Body of pancreas (tissue), 4 donors: Measurements from ENCODE around the gene PEF1. TPM values are rescaled to one million over a fixed set of nuclear protein-coding genes. Genes with fewer than 3 reads are reported as not detected.

Experiments used
- ATAC-seq: fragments of 150-250 bp; one replicate; pipeline ENCODE4 v1.9.1; 2016
- DNase-seq, 4 donors: peaks; one replicate each; pipeline ENCODE4 v3.0.0-alpha.2; 2019
- H3K27ac ChIP-seq, 4 donors: fragments of 200-600 bp; sonication (generic); 1 replicate in 3 of 4; 2 replicates in 1 of 4; pipeline versions ENCODE4 v1.5.1 to v1.6.1; 2016 to 2019; ENCODE audit warnings: mild to moderate bottlenecking in 1 of 4, mixed read lengths in 1 of 4, moderate library complexity in 1 of 4
- H3K27me3 ChIP-seq, 2 donors: fragments of 200-600 bp; sonication (generic); one replicate each; pipeline ENCODE4 v1.6.0; 2016; ENCODE audit warnings: mild to moderate bottlenecking in 1 of 2
- H3K36me3 ChIP-seq, 2 donors: fragments of 200-600 bp; sonication (generic); replicated peaks in 1 of 2; 2 replicates each; pipeline ENCODE4 v1.5.1; 2016; ENCODE audit warnings: low read depth in 2 of 2; ENCODE audit not compliant: insufficient read depth in 1 of 2
- H3K4me1 ChIP-seq: fragments of 200-600 bp; sonication (generic); one replicate; pipeline ENCODE4 v1.6.0; 2016
- H3K4me3 ChIP-seq, 2 donors: fragments of 200-600 bp; sonication (generic); 1 replicate in 1 of 2; 2 replicates in 1 of 2; pipeline ENCODE4 v1.5.1; 2016 to 2019
- H3K9me3 ChIP-seq, 3 donors: fragments of 200-600 bp; sonication (generic); 1 replicate in 2 of 3; 2 replicates in 1 of 3; pipeline ENCODE4 v1.5.1; 2016
- CTCF ChIP-seq, 7 experiments: fragments of 450-650 bp in 4 of 7; fragments of 200-600 bp in 3 of 7; sonication (generic) in 3 of 7; IDR thresholded peaks; one replicate each; pipeline ENCODE4 v1.5.1; 2016 to 2019; ENCODE audit warnings: antibody characterized with exemption in 7 of 7
- POLR2A ChIP-seq, 3 donors: fragments of 450-650 bp; IDR thresholded peaks; one replicate each; pipeline ENCODE4 v1.6.1; 2016; ENCODE audit warnings: antibody characterized with exemption in 3 of 3, mild to moderate bottlenecking in 2 of 3
- WGBS, 2 donors: methylation state at CpG; one replicate each; pipeline ENCODE4 v1.1.5; 2017; 5-methylcytosine and 5-hydroxymethylcytosine counted together
- intact Hi-C: fragments of 100-400 bp; cut with DNase I; formaldehyde crosslinking; loops from one replicate; pipeline ENCODE4 v1.15.1; 2023
- total RNA-seq, 2 donors: library from RNA; depleted of rRNA; stranded (reverse); fragments of >200 nt; gene quantifications; one replicate each; pipeline ENCODE4 v1.1.0, GENCODE V29; 2016

PEF1 gene
- total RNA-seq, 2 donors from 2014 or later, result 23.6 to 24.1 TPM

- H3K27me3 ChIP-seq, result no peaks in the 10 kb centered on the region
- no peak overlapping the region for H3K4me3 ChIP-seq
- DNase-seq (peak; percentile 30 to 68 (median 60)), ATAC-seq (peak; percentile 28)
- H3K27ac ChIP-seq, result peak overlapping the region; percentile 56 to 78 (median 72)
- WGBS, 2 donors, result 57 to 58% methylated on average over 6 to 11 of the region's 11 CpGs
- H3K36me3 ChIP-seq, result peaks cover 0 to 22% of the 10 kb centered on the region in 2 donors
- intact Hi-C loops, result no loop called here
- peaks cover 25% of the 10 kb centered on the region for H3K4me1 ChIP-seq
- TF ChIP-seq POLR2A (IDR thresholded peaks at IDR 0.05) (no peak), CTCF (IDR thresholded peaks at IDR 0.05) (no peak)
- H3K9me3 ChIP-seq, result no peaks in the 10 kb centered on the region
Measured at GRCh38 chr1:31627930-31628559, 16.6 kb downstream of the PEF1 start.

- Histone ChIP-seq H3K27ac (peak overlapping the region; percentile 56 to 78 (median 72)), H3K4me1 (peaks cover 25% of the 10 kb centered on the region), H3K9me3 (no peaks in the 10 kb centered on the region), H3K4me3 (no peak overlapping the region), H3K36me3 (peaks cover 0 to 18% of the 10 kb centered on the region in 2 donors), H3K27me3 (no peaks in the 10 kb centered on the region)
- ATAC-seq (peak; percentile 78), DNase-seq (peak; percentile 67 to 90 (median 86))
- TF ChIP-seq CTCF (IDR thresholded peaks at IDR 0.05), result no peak
- peak in 1 of 3 donors; percentile 4 for TF ChIP-seq POLR2A (IDR thresholded peaks at IDR 0.05)
- intact Hi-C loops, result no loop called here
- 22 to 39% methylated on average over 11 to 13 of the region's 13 CpGs for WGBS, 2 donors
Measured at GRCh38 chr1:31627301-31627929, 17.3 kb downstream of the PEF1 start.

- H3K27ac ChIP-seq, result peak overlapping the region; percentile 56 to 78 (median 72)
Measured at GRCh38 chr1:31626223-31627207, 18.2 kb downstream of the PEF1 start.

More at GRCh38 chr1:31626223-31627207, 18.2 kb downstream of the PEF1 start:
- TF ChIP-seq POLR2A (IDR thresholded peaks at IDR 0.05) (no peak), CTCF (IDR thresholded peaks at IDR 0.05) (no peak)
- ATAC-seq, result no peak
- H3K4me1 ChIP-seq, result peaks cover 25% of the 10 kb centered on the region
- H3K36me3 ChIP-seq, result peaks cover 0 to 13% of the 10 kb centered on the region in 2 donors
- H3K27me3 ChIP-seq, result no peaks in the 10 kb centered on the region
- no peak overlapping the region for H3K4me3 ChIP-seq
- 78 to 80% methylated on average over 16 to 23 of the region's 23 CpGs for WGBS, 2 donors
- H3K9me3 ChIP-seq, result no peaks in the 10 kb centered on the region
- peak in 1 of 4 donors; percentile 22 for DNase-seq
- intact Hi-C loops, result no loop called here
